GM12875 (cell line): ENCODE measurements around the gene UFSP1.

Experiments used
- H3K4me3 ChIP-seq: one replicate; pipeline ENCODE4 v1.5.1; 2011; ENCODE audit warnings: low read depth, low read length, control low read depth
- TF ChIP-seq, protein P1 (sequence below): IDR thresholded peaks from 2 replicates; pipeline ENCODE4 v1.5.1; 2011; ENCODE audit warnings: low read depth, mild to moderate bottlenecking, control low read depth, inconsistent platforms, low read length, moderate library complexity, borderline replicate concordance; ENCODE audit not compliant: insufficient read depth

The UFSP1 gene

DNA sequence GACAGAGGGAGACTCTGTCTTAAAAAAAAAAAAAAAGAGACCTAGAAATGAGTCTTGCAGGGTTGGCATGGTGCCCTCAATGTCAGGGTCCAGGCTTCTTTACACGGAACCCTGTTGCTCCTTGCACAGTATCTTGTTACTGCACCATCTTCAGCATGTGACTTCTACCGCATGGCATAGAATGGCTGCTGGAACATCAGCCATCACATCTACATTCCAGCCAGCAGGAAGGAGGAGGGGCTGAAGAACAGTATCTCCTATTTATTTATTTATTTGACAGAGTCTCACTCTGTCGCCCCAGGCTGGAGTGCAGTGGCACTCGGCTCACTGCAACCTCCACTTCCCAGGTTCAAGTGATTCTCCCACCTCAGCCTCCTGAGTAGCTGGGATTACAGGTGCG is 9.9 kb upstream of the UFSP1 start:
- no peak overlapping the region for H3K4me3 ChIP-seq
- TF ChIP-seq, protein P1, sequence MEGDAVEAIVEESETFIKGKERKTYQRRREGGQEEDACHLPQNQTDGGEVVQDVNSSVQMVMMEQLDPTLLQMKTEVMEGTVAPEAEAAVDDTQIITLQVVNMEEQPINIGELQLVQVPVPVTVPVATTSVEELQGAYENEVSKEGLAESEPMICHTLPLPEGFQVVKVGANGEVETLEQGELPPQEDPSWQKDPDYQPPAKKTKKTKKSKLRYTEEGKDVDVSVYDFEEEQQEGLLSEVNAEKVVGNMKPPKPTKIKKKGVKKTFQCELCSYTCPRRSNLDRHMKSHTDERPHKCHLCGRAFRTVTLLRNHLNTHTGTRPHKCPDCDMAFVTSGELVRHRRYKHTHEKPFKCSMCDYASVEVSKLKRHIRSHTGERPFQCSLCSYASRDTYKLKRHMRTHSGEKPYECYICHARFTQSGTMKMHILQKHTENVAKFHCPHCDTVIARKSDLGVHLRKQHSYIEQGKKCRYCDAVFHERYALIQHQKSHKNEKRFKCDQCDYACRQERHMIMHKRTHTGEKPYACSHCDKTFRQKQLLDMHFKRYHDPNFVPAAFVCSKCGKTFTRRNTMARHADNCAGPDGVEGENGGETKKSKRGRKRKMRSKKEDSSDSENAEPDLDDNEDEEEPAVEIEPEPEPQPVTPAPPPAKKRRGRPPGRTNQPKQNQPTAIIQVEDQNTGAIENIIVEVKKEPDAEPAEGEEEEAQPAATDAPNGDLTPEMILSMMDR = no peak

DNA sequence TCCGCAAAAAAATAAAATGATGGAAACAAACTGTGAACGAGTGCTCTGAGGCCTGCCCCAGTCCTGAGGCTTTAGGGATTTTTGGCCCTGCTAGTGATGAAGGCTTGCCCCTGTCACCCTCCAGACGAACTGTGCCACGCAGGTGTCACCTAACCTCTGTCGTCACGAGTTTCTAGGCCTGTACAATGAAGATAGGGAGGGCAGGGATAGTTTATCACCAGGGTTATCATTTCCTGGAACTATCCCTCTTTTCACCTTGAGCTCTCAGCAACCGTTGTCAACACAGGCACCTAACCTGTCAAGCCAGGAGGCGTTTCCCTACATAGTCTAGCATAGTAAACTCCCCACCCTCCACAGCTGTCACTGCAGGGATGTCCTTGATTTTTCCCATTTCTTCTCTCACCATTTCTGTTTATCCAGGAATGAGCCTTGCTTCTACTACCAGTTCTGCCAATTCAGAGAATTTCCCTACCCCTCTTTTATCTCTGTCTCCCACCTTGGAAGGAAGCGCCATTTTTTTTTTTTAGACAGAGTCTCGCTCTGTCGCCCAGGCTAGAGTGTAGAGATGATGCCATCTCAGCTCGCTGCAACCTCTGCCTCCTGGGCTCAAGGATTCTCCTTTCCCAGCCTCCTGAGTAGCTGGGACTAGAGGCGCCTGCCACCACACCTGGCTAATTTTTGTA is 8.4 kb upstream of the UFSP1 start:
- no peak overlapping the region for H3K4me3 ChIP-seq
- TF ChIP-seq, protein P1 = no peak

DNA sequence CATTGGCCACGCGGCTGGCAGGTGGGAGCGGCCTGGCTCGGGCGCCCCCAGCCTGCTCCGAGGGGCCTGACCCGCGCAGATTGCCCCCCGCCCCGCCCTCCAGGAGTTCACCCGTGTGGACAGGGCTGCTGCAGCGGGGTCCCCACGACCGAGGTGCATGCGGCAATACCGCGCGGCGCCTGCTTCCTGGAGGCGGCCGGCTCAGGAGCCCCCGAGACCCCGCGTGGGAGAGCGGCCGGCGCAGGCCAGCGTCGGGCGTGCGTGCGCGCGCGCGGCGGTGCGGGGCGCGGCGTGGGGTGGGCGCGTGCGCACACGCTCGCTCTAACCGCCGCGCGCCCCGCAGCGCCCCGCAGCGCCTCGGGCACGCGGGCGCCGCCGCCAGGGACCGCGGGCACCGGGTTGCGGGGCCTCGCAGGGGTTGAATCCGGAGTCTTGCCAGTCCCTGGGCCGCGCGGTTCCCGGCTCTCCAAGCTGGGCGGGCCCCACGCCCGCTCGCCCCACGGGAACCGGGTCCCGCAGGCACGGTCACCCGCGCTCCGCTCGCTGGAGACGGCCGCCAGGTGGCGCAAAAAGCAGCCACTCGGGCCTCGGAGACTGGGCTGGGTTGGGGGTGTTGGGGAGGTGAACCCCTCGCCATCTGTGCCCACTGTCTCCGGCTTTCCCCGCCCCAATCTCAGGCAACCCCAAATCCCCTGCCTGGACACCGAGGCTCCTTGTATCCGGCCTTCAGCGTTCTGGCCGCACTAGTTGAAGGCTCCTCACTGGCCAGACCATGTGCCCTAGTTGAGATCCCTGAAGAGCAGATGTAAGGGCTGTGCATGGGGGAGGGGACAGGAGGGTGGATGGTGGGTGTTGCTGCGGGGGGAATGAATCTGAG is 7.5 kb upstream of the UFSP1 start:
- no peak overlapping the region for H3K4me3 ChIP-seq
- TF ChIP-seq, protein P1 = peak; percentile 86

DNA sequence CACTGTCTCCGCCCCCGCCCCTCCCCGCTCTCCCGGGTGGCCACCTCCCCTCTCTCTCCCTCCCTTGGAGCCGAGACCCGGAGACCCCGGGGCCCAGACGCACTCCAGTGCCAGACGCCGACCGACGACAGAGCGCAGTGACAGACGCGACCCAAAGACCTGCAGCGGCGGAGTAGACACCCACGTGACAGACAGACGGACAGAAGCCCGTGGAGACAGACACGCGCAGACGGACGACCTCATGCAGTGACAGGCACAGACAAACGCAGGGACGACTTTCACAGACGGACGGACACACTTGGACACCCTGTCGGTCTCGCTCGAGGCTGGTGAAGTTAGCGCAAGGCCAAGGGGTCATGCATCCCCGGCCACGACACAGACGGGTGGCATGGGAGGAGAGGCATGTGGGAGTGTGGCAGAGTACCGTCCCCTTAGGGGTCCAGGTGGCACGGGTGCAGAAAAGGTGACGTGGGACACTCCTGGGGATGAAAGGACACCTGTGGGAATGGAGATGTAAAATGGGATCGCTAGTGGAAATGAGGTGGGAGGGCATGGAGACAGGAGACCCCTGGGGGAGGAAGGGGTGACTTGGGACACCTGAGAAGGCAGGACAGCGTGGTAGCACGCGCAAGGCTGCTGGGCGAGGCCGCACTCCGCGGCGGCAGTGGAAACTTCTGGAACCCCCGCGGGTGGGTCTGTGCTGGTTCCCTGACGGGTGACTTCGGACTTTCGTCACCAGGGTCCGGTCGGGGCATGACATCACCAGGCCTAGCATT is 6.6 kb upstream of the UFSP1 start:
- TF ChIP-seq, protein P1 = no peak
- no peak overlapping the region for H3K4me3 ChIP-seq

DNA sequence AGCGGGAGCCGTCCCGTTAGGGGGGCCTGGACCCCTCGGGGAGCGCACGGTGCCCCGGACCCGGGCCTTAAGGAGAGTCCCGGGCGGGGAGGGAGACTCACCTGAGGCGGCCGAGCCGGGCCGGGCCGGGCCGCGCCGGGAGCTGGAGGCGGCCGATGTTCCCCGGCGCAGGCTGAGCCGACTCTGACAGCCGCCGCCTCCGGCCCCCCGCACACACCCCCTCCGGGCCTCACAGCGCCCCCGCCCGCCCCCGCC is 6.1 kb upstream of the UFSP1 start, which contains the start of gene ACHE:
Gene ACHE (minus strand): TSS at position 188 of the 255 bp plus-strand sequence. CDS start 1,656 bp downstream, outside the sequence.
- H3K4me3 ChIP-seq = peak within 1 kb of the TSS; percentile 48
- TF ChIP-seq, protein P1 = no peak

DNA sequence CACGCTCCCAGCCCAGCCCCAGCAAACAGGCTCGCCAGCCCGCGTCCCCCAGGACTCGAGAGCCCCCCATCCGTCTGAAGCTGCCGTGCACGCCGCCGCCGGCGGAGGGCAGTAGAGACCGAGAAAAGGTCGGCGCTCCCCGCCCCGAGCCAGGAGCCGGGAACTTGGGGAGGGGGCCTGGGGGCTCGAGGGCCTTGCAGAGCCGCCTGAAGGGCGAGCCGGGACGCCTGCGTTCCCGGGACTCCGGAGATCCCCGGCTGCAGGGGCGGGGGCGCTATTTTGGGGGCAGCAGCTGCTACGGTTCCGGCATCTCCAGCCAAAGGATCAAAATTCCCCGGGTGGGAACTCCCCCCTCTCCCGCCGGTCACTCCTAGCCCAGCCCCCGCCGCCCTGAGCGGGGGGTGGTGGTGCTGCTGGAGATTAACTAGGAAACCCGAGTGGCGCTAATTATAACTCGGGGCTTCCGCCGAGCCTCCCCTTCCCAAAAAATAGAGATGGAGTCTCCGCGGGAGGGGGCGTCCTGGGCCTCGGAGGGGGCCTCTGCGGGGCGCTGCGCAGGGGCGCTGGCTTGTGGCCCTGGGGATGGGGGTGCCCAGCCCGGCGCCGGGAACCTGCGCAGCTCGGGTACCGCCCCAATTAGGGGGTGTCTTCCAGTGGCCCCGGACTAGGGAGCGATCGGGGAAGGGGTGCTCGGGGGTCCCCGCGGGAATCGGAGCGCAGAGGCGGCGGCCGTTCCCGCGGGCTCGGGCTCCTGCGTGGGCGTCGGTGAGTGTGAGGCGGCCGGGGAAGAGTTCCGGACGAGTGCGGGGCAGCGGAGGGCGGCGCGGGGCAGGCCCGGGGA is 5.6 kb upstream of the UFSP1 start:
- TF ChIP-seq, protein P1 = peak; percentile 86
- peak overlapping the region; percentile 48 for H3K4me3 ChIP-seq
